ENCODE results near the gene VMO1. TPM values are rescaled to one million over a fixed set of nuclear protein-coding genes. Genes with fewer than 3 reads are reported as not detected.

The VMO1 gene
- total RNA-seq, 1 donor from 2014 or later: 1.3 TPM

GRCh38 chr17:4744999-4745969 is 40.9 kb downstream of the VMO1 start:
- H3K9me3 Mint-ChIP-seq (ENCODE audit: low read depth): no peaks in the 10 kb centered on the region
- H3K27ac Mint-ChIP-seq: no peak overlapping the region
- peak; percentile 40 for DNase-seq (ENCODE audit: low spot score, unreplicated experiment)
- H3K4me1 Mint-ChIP-seq (ENCODE audit: low read depth): peaks cover 3% of the 10 kb centered on the region
- peak overlapping the region; percentile 43 for H3K4me3 Mint-ChIP-seq (ENCODE audit: low read depth)
- no peak for TF ChIP-seq CTCF (IDR thresholded peaks at IDR 0.05; ENCODE audit: unreplicated experiment)
- peaks cover 76% of the 10 kb centered on the region for H3K27me3 Mint-ChIP-seq
- no peaks in the 10 kb centered on the region for H3K36me3 Mint-ChIP-seq (ENCODE audit: insufficient read depth)

GRCh38 chr17:4743898-4744297 is 42.3 kb downstream of the VMO1 start:
- Mint-ChIP-seq H3K36me3 (ENCODE audit: insufficient read depth) (no peaks in the 10 kb centered on the region), H3K27me3 (peaks cover 78% of the 10 kb centered on the region), H3K9me3 (ENCODE audit: low read depth) (no peaks in the 10 kb centered on the region), H3K27ac (no peak overlapping the region), H3K4me1 (ENCODE audit: low read depth) (peaks cover 6% of the 10 kb centered on the region), H3K4me3 (ENCODE audit: low read depth) (no peak overlapping the region)
- no peak for TF ChIP-seq CTCF (IDR thresholded peaks at IDR 0.05; ENCODE audit: unreplicated experiment)
- no peak for DNase-seq (ENCODE audit: low spot score, unreplicated experiment)

GRCh38 chr17:4743216-4743615 is 42.9 kb downstream of the VMO1 start:
- no peak overlapping the region for H3K27ac Mint-ChIP-seq
- peaks cover 10% of the 10 kb centered on the region for H3K4me1 Mint-ChIP-seq (ENCODE audit: low read depth)
- H3K9me3 Mint-ChIP-seq (ENCODE audit: low read depth): no peaks in the 10 kb centered on the region
- no peak for DNase-seq (ENCODE audit: low spot score, unreplicated experiment)
- no peaks in the 10 kb centered on the region for H3K36me3 Mint-ChIP-seq (ENCODE audit: insufficient read depth)
- peaks cover 78% of the 10 kb centered on the region for H3K27me3 Mint-ChIP-seq
- TF ChIP-seq CTCF (IDR thresholded peaks at IDR 0.05; ENCODE audit: unreplicated experiment): no peak
- no peak overlapping the region for H3K4me3 Mint-ChIP-seq (ENCODE audit: low read depth)

- no peak for DNase-seq (ENCODE audit: low spot score, unreplicated experiment)
- no peak overlapping the region for H3K27ac Mint-ChIP-seq
- H3K4me1 Mint-ChIP-seq (ENCODE audit: low read depth): peaks cover 10% of the 10 kb centered on the region
- H3K9me3 Mint-ChIP-seq (ENCODE audit: low read depth): no peaks in the 10 kb centered on the region
- H3K36me3 Mint-ChIP-seq (ENCODE audit: insufficient read depth): no peaks in the 10 kb centered on the region
- peaks cover 76% of the 10 kb centered on the region for H3K27me3 Mint-ChIP-seq
- TF ChIP-seq CTCF (IDR thresholded peaks at IDR 0.05; ENCODE audit: unreplicated experiment): no peak
- H3K4me3 Mint-ChIP-seq (ENCODE audit: low read depth): no peak overlapping the region
These were observed 43.5 kb downstream of the VMO1 start for GRCh38 chr17:4742629-4743028.

GRCh38 chr17:4742133-4742532 is 44.0 kb downstream of the VMO1 start:
- Mint-ChIP-seq H3K27me3 (peaks cover 77% of the 10 kb centered on the region), H3K9me3 (ENCODE audit: low read depth) (no peaks in the 10 kb centered on the region)

More at GRCh38 chr17:4742133-4742532, 44.0 kb downstream of the VMO1 start:
- Mint-ChIP-seq H3K27ac (no peak overlapping the region), H3K4me3 (ENCODE audit: low read depth) (no peak overlapping the region), H3K4me1 (ENCODE audit: low read depth) (peaks cover 10% of the 10 kb centered on the region), H3K36me3 (ENCODE audit: insufficient read depth) (no peaks in the 10 kb centered on the region)
- DNase-seq (ENCODE audit: low spot score, unreplicated experiment): no peak
- no peak for TF ChIP-seq CTCF (IDR thresholded peaks at IDR 0.05; ENCODE audit: unreplicated experiment)

Data from progenitor cell of endocrine pancreas (in vitro differentiated cells).